ENCODE measurements around the gene OR1F1. TPM values are rescaled to one million over a fixed set of nuclear protein-coding genes. Genes with fewer than 3 reads are reported as not detected.
A peak's percentile ranks its signal among the peaks of the same experiment; 100 is the strongest.
"Not testable (repeated sequence)": the region's sequence is repeated elsewhere in the genome, so short reads cannot be mapped to it uniquely, and the experiment has no call there.

The OR1F1 gene
- total RNA-seq, 2 experiments from 2014 or later = not detected

- Mint-ChIP-seq H3K4me3 (no peak overlapping the region), H3K27ac (no peak overlapping the region), H3K9me3 (no peaks in the 10 kb centered on the region), H3K36me3 (no peaks in the 10 kb centered on the region), H3K27me3 (peaks cover 75% of the 10 kb centered on the region), H3K4me1 (peaks cover 30% of the 10 kb centered on the region)
- no peak for DNase-seq
Measured at GRCh38 chr16:3193221-3194212, 5.5 kb downstream of the OR1F1 start.

- no peak for DNase-seq
- no peaks in the 10 kb centered on the region for H3K9me3 Mint-ChIP-seq
- H3K27me3 Mint-ChIP-seq = peaks cover 66% of the 10 kb centered on the region
Measured at GRCh38 chr16:3194792-3195191, 6.8 kb downstream of the OR1F1 start.

GRCh38 chr16:3195975-3196374 lies 8.0 kb downstream of the OR1F1 start:
- peaks cover 9% of the 10 kb centered on the region for H3K4me1 Mint-ChIP-seq
- no peak overlapping the region for H3K4me3 Mint-ChIP-seq
- no peak for DNase-seq
- no peaks in the 10 kb centered on the region for H3K36me3 Mint-ChIP-seq
- H3K27ac Mint-ChIP-seq = no peak overlapping the region
- H3K9me3 Mint-ChIP-seq = no peaks in the 10 kb centered on the region
- H3K27me3 Mint-ChIP-seq = peaks cover 57% of the 10 kb centered on the region

More at GRCh38 chr16:3194792-3195191, 6.8 kb downstream of the OR1F1 start:
- H3K4me3 Mint-ChIP-seq = no peak overlapping the region
- peaks cover 20% of the 10 kb centered on the region for H3K4me1 Mint-ChIP-seq
- H3K27ac Mint-ChIP-seq = no peak overlapping the region
- H3K36me3 Mint-ChIP-seq = no peaks in the 10 kb centered on the region

GRCh38 chr16:3197694-3198333 lies 9.8 kb downstream of the OR1F1 start:
- not testable (repeated sequence) for H3K36me3 Mint-ChIP-seq, H3K27ac Mint-ChIP-seq, H3K4me1 Mint-ChIP-seq, DNase-seq, H3K9me3 Mint-ChIP-seq, H3K4me3 Mint-ChIP-seq
- H3K27me3 Mint-ChIP-seq = peaks cover 40% of the 10 kb centered on the region

GRCh38 chr16:3198334-3199072 lies 10.5 kb downstream of the OR1F1 start:
- Mint-ChIP-seq H3K9me3 (no peaks in the 10 kb centered on the region), H3K27ac (no peak overlapping the region), H3K4me1 (no peaks in the 10 kb centered on the region), H3K4me3 (no peak overlapping the region), H3K36me3 (no peaks in the 10 kb centered on the region), H3K27me3 (peaks cover 33% of the 10 kb centered on the region)
- no peak for DNase-seq

GRCh38 chr16:3202903-3203539 lies 15.0 kb downstream of the OR1F1 start:
- Mint-ChIP-seq H3K9me3 (peaks cover 11% of the 10 kb centered on the region), H3K36me3 (peaks cover 7% of the 10 kb centered on the region), H3K4me3 (no peak overlapping the region), H3K27me3 (peaks cover 3% of the 10 kb centered on the region), H3K27ac (no peak overlapping the region), H3K4me1 (no peaks in the 10 kb centered on the region)
- no peak for DNase-seq

- not testable (repeated sequence) for H3K36me3 Mint-ChIP-seq, H3K27ac Mint-ChIP-seq, H3K27me3 Mint-ChIP-seq, H3K4me1 Mint-ChIP-seq, DNase-seq, H3K4me3 Mint-ChIP-seq
- H3K9me3 Mint-ChIP-seq = peaks cover 11% of the 10 kb centered on the region
Measured at GRCh38 chr16:3205939-3206338, 17.9 kb downstream of the OR1F1 start.

GRCh38 chr16:3207086-3207953 lies 19.3 kb downstream of the OR1F1 start:
- no peak for DNase-seq
- H3K27me3 Mint-ChIP-seq = no peaks in the 10 kb centered on the region
- peaks cover 2% of the 10 kb centered on the region for H3K4me1 Mint-ChIP-seq
- H3K27ac Mint-ChIP-seq = no peak overlapping the region
- H3K36me3 Mint-ChIP-seq = peaks cover 10% of the 10 kb centered on the region
- H3K9me3 Mint-ChIP-seq = peaks cover 11% of the 10 kb centered on the region
- H3K4me3 Mint-ChIP-seq = no peak overlapping the region

- peaks cover 30% of the 10 kb centered on the region for H3K4me1 Mint-ChIP-seq
- H3K4me3 Mint-ChIP-seq = no peak overlapping the region
Measured at GRCh38 chr16:3212006-3212405, 24.0 kb downstream of the OR1F1 start.

GRCh38 chr16:3212567-3212966 lies 24.6 kb downstream of the OR1F1 start:
- Mint-ChIP-seq H3K4me1 (peaks cover 32% of the 10 kb centered on the region), H3K27ac (no peak overlapping the region), H3K4me3 (no peak overlapping the region), H3K36me3 (peaks cover 30% of the 10 kb centered on the region), H3K9me3 (peaks cover 27% of the 10 kb centered on the region), H3K27me3 (no peaks in the 10 kb centered on the region)
- DNase-seq = no peak

More at GRCh38 chr16:3212006-3212405, 24.0 kb downstream of the OR1F1 start:
- H3K27me3 Mint-ChIP-seq = no peaks in the 10 kb centered on the region
- no peak for DNase-seq
- H3K36me3 Mint-ChIP-seq = peaks cover 29% of the 10 kb centered on the region
- H3K9me3 Mint-ChIP-seq = peaks cover 26% of the 10 kb centered on the region
- H3K27ac Mint-ChIP-seq = no peak overlapping the region

GRCh38 chr16:3214904-3215600 lies 27.0 kb downstream of the OR1F1 start:
- peak overlapping the region; percentile 47 for H3K4me3 Mint-ChIP-seq
- H3K27ac Mint-ChIP-seq = peak overlapping the region; percentile 96
- H3K27me3 Mint-ChIP-seq = no peaks in the 10 kb centered on the region
- DNase-seq = peak; percentile 28
- peaks cover 34% of the 10 kb centered on the region for H3K4me1 Mint-ChIP-seq
- peaks cover 30% of the 10 kb centered on the region for H3K36me3 Mint-ChIP-seq
- H3K9me3 Mint-ChIP-seq = peaks cover 31% of the 10 kb centered on the region

- no peak for DNase-seq
- Mint-ChIP-seq H3K4me1 (peaks cover 34% of the 10 kb centered on the region), H3K9me3 (peaks cover 31% of the 10 kb centered on the region)
Measured at GRCh38 chr16:3215601-3216262, 27.7 kb downstream of the OR1F1 start.

GRCh38 chr16:3216263-3216640 lies 28.2 kb downstream of the OR1F1 start:
- Mint-ChIP-seq H3K36me3 (peaks cover 35% of the 10 kb centered on the region), H3K4me1 (peaks cover 34% of the 10 kb centered on the region), H3K27ac (peak overlapping the region; percentile 96), H3K9me3 (peaks cover 33% of the 10 kb centered on the region), H3K4me3 (peak overlapping the region; percentile 47), H3K27me3 (no peaks in the 10 kb centered on the region)
- DNase-seq = no peak

More at GRCh38 chr16:3215601-3216262, 27.7 kb downstream of the OR1F1 start:
- H3K27ac Mint-ChIP-seq = peak overlapping the region; percentile 96
- peaks cover 30% of the 10 kb centered on the region for H3K36me3 Mint-ChIP-seq
- no peaks in the 10 kb centered on the region for H3K27me3 Mint-ChIP-seq
- peak overlapping the region; percentile 47 for H3K4me3 Mint-ChIP-seq
